SKM-1 (cell line): ENCODE measurements around the gene CRYBA2.

Experiments
- DNase-seq: peaks from one replicate; lab custom pipeline; 2025; ENCODE audit not compliant: unreplicated experiment; lab: John Stamatoyannopoulos, UW

Gene CRYBA2

DNA sequence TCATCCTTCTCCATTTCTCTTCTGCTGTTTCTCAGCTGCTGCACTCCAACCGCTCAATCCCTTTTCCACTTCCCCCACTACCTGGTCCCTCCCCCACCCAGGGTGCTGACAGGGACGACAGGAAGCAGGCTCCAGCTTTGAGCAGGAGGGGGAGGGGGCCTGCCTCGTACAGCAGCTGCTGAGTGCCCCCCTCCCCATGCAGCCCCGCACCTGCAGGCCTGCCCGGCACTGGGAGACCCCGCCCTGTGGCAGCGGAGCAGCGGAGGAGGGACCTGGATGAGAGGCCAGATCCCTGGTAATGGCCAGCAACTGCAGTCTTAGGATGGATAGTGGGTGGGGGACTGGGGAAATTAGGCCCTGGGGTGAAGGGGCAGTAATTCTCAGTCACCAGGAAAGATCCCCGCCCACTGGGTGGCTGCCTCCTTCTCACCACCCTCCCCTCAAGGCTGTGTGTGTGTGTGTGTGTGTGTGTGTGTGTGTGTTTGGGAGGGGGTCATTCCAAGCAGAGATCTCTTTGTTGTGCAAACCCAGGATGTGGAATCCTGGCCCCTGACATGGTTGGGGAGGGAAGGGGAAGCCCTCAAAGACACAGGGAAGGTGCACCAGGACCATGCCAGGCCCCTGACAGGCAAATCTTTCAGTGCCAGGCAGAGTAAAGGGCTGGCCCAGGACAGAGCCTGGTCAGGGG lies 6.8 kb upstream of the CRYBA2 start:
- DNase-seq = no peak

GRCh38 chr2:218999021-218999880 lies 6.0 kb upstream of the CRYBA2 start:
- DNase-seq = no peak

- DNase-seq = no peak
Observed at GRCh38 chr2:218998414-218999002, 5.3 kb upstream of the CRYBA2 start.

DNA sequence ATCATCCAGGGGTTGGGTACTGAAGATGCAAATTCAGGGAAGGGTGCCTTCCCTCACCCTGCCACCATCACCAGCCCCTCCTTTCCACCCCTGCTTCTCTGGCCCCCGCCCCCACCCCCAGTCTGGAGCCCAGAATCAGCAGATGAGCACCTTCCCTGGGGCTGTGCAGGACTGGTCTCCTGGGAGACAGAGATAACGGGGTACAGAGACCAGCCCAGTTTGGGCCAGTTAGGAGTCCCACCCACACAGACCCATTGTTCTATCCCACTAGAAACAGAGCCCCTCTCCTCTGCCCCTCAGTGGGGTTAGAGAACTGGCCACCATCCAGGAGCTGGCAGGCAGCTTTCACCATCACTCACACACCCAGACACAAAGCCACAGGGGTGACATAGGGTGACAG lies 4.5 kb upstream of the CRYBA2 start:
- no peak for DNase-seq

- DNase-seq = no peak
Observed at GRCh38 chr2:218996937-218997336, 3.7 kb upstream of the CRYBA2 start.

DNA sequence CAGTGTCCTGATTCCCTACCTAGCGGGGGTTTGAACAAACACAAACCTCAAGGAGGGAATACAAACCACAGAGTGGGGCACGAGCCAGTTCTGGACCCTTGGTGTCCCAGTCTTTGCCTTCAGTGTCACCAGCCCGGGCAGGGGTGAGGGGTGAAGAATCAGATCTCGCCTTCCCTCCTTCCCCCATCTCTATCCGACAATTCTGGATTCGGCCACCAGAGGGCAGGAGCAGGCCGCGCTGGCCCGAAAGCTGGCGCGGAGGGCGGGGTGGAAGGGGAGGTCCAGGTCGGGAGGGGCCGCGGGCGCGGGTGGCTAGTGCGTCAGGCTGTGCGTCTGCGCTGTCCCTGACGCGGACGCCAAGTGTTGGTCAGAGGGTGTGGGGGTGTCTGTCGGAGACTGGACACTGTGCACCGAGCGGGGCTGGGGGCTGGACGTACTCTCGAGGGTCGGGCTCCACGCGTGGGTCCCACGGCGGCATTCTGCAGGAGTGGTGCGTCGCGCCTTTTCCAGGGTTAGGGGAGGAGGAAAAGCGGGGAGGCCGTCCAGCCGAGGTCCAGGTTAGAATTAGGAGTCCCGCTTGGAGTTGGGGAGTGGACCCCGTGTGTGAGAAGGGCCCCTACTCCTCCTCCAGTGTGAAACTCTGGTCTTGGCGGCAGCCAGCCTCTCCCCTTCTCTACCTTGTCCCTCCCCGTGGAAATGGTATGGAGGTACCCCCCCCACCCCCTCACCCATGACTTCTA lies 2.9 kb upstream of the CRYBA2 start:
- no peak for DNase-seq

DNA sequence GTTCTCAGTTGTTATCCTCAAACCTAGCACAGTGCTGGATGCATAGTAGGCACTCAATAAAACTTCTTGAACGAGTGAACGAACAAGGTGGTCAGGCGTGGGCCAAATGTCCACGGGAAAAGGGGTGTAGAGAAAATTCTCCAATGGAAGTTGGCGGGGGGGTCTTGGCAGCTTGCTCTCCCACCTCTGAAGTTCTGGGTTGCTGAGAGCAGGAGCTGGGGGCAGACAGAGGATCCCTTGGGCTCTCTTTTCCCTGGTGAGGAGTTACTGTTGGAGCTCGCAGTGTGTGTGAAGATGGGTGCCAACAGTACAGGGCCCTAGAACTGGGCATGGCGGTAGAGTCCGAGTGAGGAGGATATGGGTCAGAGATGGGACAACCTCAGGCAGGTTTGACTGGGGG lies 2.3 kb upstream of the CRYBA2 start:
- DNase-seq = no peak

GRCh38 chr2:218992703-218993344 lies 398 bp downstream of the CRYBA2 start:
- no peak for DNase-seq

DNA sequence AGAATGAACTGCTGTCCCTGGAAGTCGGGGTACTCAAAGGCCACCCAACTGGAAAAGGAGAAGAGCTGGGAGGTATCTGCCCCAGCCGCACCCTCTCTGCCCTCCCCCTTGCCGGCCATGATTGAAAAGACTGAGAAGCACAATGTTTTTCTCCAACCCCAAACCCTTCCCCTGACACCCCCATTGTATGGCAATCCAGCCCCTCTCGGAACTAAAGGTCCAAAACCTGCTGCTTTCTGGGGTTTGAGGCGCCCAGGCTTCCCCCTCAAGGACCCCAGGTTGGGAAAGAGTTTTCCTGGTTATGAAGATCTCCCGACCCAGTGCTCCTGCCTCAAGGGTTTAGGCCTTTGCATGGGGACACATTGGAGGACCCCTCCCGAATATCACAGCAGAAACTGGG lies 1.0 kb downstream of the CRYBA2 start:
- DNase-seq = no peak

DNA sequence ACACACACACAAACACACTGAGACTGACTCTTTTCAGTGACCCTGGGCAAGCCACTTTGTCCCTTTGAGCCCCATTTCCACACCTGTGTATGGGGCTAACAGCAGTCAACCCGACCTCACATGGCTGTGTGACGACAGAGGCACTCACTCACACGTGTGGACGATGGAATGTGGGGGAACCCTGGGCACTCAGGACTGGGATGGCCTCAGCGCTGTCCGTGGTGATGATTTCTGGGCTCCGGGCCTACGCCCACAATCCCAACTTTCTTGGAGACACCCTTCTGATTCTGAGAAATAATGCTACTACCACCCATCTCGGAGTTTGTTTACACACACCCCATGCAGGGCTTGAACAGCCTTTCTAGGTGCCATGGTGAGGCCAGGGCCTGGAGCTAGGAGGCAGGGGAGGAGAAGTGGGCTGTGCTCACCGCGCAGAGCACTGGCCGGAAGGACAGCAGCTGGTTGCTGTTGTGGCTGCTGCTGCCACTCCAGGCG lies 1.5 kb downstream of the CRYBA2 start:
- no peak for DNase-seq

- no peak for DNase-seq
Observed at GRCh38 chr2:218990612-218991011, 2.6 kb downstream of the CRYBA2 start.

- no peak for DNase-seq
Observed at GRCh38 chr2:218990052-218990451, 3.2 kb downstream of the CRYBA2 start.

GRCh38 chr2:218988650-218989049 lies 4.6 kb downstream of the CRYBA2 start:
- no peak for DNase-seq

DNA sequence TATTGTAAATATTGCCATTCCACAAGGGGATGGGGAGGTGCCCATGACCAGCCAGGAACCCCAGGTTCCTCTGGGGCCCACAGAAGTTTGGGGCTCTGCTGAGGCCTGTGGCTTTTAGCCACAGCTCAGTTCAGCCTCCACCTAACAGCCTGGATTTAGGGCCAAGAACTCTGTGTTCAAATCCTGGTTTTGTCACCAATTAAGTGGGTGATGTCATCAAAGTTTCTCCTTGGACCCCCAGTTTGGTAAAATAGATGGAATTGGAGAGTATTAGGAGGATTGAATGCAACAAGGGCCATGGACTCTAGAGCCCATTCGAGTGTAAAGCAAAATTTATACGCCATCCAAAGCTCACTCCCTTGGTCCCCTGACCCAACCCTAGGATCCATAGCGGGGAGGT lies 5.1 kb downstream of the CRYBA2 start:
- no peak for DNase-seq

- no peak for DNase-seq
Observed at GRCh38 chr2:218986148-218986761, 7.0 kb downstream of the CRYBA2 start.

DNA sequence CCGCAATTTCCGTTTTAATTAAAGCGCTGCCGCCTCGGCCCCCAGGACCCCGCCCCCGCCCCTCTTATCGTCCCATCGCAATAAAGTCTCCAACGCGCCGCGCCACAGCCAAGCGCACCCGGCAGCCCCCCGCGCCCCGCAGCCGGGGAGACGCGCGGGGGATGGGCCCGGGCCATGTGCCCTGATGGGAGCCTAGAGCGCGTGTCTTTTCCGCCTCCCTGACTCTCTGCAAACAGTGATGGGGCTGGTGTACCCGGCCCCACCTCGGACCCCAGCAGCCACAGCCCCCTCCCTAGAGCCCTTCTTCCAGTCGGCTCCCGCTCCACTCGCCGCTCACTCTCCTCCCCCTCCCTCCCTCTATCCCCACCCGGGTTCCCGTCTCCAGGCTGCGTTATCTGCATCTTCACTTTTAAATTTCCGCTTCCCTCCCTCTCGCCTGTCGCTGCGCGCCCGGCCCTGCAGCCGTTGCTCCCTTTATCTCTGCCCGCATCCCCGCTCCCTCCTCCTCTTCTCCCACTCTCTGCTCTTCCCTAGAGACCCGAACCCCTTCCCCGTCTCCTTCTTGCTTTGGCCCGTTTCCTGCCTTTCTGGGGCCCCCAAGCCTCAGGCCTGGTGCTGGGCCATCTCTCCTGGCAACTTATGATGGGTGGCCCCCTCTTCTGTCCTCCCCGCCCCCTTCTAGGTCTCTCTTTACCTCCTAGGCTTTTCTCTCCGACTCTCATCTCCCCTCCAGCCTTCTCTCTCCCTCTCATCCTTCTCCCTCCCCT lies 7.7 kb downstream of the CRYBA2 start:
- no peak for DNase-seq

DNA sequence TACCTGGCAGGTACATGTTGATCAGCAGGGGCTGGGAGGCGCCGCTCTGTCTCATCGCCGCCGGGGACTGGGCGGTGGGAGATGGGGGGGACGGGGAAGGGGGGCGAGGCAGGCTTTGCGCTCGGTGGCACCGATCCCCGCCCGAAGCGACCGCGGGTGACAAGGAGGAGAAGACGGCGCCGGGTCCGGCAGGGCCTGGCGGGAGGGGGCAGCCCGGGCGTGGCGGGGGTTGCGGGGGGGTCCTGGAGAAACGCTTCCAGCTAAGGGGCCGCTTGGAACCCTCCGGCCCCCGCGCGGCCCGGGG lies 8.2 kb downstream of the CRYBA2 start, which contains the start of gene FEV:
FEV (minus strand) TSS at position 164 of the 304 bp plus-strand sequence; CDS start at position 55, 109 bp downstream.
- no peak for DNase-seq

DNA sequence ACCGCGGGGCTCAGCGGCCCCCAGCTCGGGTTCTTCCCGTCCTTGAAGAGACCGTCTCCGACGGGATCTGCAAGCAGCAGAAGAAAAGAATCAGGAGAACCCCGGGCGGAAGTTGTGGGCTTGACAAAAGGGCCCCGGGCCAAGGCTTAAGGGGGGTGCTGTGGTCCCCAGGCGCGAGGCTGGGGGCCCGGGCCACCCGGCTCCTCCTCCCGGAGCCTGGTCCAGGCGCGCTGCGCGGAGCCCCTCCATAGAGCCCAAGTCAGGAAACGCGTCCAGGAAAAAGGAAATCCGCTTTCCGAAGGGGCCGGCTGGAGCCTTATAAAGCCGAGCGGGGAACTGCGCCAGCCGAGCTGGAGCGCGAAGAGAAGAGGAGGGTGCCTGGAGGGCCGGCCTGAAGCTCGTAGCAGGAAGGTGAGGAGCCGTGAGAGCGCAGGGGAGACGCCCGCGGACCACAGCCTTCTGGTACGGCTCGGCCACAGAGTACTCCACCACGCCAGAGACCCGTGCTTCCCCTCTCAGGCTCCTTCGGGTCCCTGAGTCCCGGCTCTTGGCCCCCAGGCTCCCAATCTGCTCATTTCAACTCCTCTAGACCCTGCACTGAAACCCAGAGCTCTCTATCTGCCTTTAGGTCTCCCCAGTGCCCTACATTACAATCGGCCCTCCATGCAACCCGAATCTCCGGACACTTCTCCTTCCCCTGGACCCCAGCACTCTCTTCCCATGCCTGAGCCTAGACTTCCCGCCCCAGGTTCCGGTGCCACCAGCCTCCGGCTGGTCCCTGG lies 8.8 kb downstream of the CRYBA2 start:
- no peak for DNase-seq

- DNase-seq = no peak
Observed at GRCh38 chr2:218983934-218984238, 9.3 kb downstream of the CRYBA2 start.
